GM21723 (cell line): ENCODE measurements around the gene HEMK1.

Experiments used
- ATAC-seq: cut with Tn5 transposase; IDR thresholded peaks from one replicate; pipeline ENCODE4 v1.9.1; 2021; ENCODE audit warnings: mild to moderate bottlenecking, moderate library complexity; ENCODE audit not compliant: unreplicated experiment

The HEMK1 gene

GRCh38 chr3:50572801-50573371 is 3.6 kb downstream of the HEMK1 start:
- ATAC-seq: no peak

- no peak for ATAC-seq
These were observed 4.5 kb downstream of the HEMK1 start for GRCh38 chr3:50573566-50574443.

GRCh38 chr3:50574444-50574831 is 5.1 kb downstream of the HEMK1 start:
- ATAC-seq: no peak

GRCh38 chr3:50575372-50575771 is 6.0 kb downstream of the HEMK1 start:
- ATAC-seq: no peak

GRCh38 chr3:50577348-50577747 is 8.0 kb downstream of the HEMK1 start:
- ATAC-seq: no peak

- no peak for ATAC-seq
These were observed 11.5 kb downstream of the HEMK1 start for GRCh38 chr3:50580683-50581458.

GRCh38 chr3:50581459-50581842 is 12.1 kb downstream of the HEMK1 start:
- ATAC-seq: no peak

- no peak for ATAC-seq
These were observed 12.8 kb downstream of the HEMK1 start for GRCh38 chr3:50582083-50582482.

- no peak for ATAC-seq
These were observed 14.6 kb downstream of the HEMK1 start for GRCh38 chr3:50583897-50584296.

GRCh38 chr3:50584391-50584790 is 15.1 kb downstream of the HEMK1 start:
- no peak for ATAC-seq

GRCh38 chr3:50585919-50586762 is 16.8 kb downstream of the HEMK1 start:
- no peak for ATAC-seq

GRCh38 chr3:50586763-50587070 is 17.4 kb downstream of the HEMK1 start:
- ATAC-seq: no peak

- ATAC-seq: no peak
These were observed 18.1 kb downstream of the HEMK1 start for GRCh38 chr3:50587373-50587772.

GRCh38 chr3:50587806-50588758 is 18.8 kb downstream of the HEMK1 start:
- peak; percentile 29 for ATAC-seq

GRCh38 chr3:50588759-50589433 is 19.6 kb downstream of the HEMK1 start:
- ATAC-seq: no peak

- no peak for ATAC-seq
These were observed 21.9 kb downstream of the HEMK1 start for GRCh38 chr3:50591196-50591741.

- ATAC-seq: no peak
These were observed 23.2 kb downstream of the HEMK1 start for GRCh38 chr3:50592568-50592967.

GRCh38 chr3:50594253-50594785 is 25.0 kb downstream of the HEMK1 start:
- ATAC-seq: no peak
